Measurements from ENCODE around the gene CSNK2B. TPM values are rescaled to one million over a fixed set of nuclear protein-coding genes. Genes with fewer than 3 reads are reported as not detected.

The CSNK2B gene
- total and polyA plus RNA-seq, 9 of the 15 experiments (the other 6 are each of a cell fraction or from before 2014, with no cell fraction given) = 120 to 1,126 (median 529) TPM

GRCh38 chr6:31619805-31620585 lies 45.9 kb upstream of the CSNK2B start (continued):
- TF ChIP-seq ZBTB40 (IDR thresholded peaks at IDR 0.05) = no peak
- no peak for TF ChIP-seq ZBTB40 (CRISPR knock-in tag; IDR thresholded peaks at IDR 0.05)
- peak; percentile 89 for TF ChIP-seq POLR2G (IDR thresholded peaks at IDR 0.05; ENCODE audit: low read depth, low read length)
- peak; percentile 63; the same call in 1 of the 2 replicates for TF ChIP-seq CREB5 (CRISPR knock-in tag; IDR thresholded peaks at IDR 0.05)
- no peak for TF ChIP-seq ARID2 (IDR thresholded peaks at IDR 0.05)
- TF ChIP-seq STAG1 (CRISPR knock-in tag; IDR thresholded peaks at IDR 0.05; ENCODE audit: borderline replicate concordance) = no peak
- TF ChIP-seq HNRNPH1 (optimal IDR thresholded peaks at IDR 0.05; ENCODE audit: low read depth, low read length) = no peak
- TF ChIP-seq PHF20 (IDR thresholded peaks at IDR 0.05; ENCODE audit: partially characterized antibody) = peak; percentile 87
- no peak for TF ChIP-seq ZNF785 (CRISPR knock-in tag; IDR thresholded peaks at IDR 0.05)
- TF ChIP-seq ZFP36 (IDR thresholded peaks at IDR 0.05; ENCODE audit: low read depth, low read length, partially characterized antibody) = no peak
- TF ChIP-seq PYGO2 (tag; IDR thresholded peaks at IDR 0.05) = no peak
- TF ChIP-seq EP400 (IDR thresholded peaks at IDR 0.05) = peak; percentile 87
- TF ChIP-seq ZNF583 (CRISPR knock-in tag; IDR thresholded peaks at IDR 0.05) = peak; percentile 80; the same call in 1 of the 2 replicates
- TF ChIP-seq CBFA2T2 (conservative IDR thresholded peaks at IDR 0.05) = no peak
- TF ChIP-seq ZNF347 (CRISPR knock-in tag; IDR thresholded peaks at IDR 0.05; ENCODE audit: low read depth) = peak; percentile 55; the same call in 1 of the 2 replicates
- TF ChIP-seq EP300 (IDR thresholded peaks at IDR 0.05; ENCODE audit: low read length) = peak; percentile 71
